Endothelial cell of umbilical vein (primary cell): ENCODE data around the gene FTO. TPM values are rescaled to one million over a fixed set of nuclear protein-coding genes. Genes with fewer than 3 reads are reported as not detected.

ENCODE experiments used
- BruUV-seq: library from RNA; stranded (reverse); fragments of 400-500 nt; replicated peaks from 2 replicates; lab custom pipeline; 2021; lab: Mats Ljungman, UMichigan
- CTCF ChIA-PET: fragments of 300-600, 350-600 bp; sonication (Branson Sonifier 250); formaldehyde crosslinking; loops from one replicate; lab custom pipeline; 2021; ENCODE audit warnings: antibody characterized with exemption, inconsistent platforms; lab: Charles Lee
- POLR2A ChIA-PET: fragments of 300-600, 350-600 bp; sonication (Branson Sonifier 250); formaldehyde crosslinking; loops from one replicate; lab custom pipeline; 2021; ENCODE audit warnings: antibody characterized with exemption, inconsistent platforms; lab: Charles Lee
- DNase-seq: peaks from one replicate; pipeline ENCODE4 v3.0.0-alpha.2; 2011; ENCODE audit warnings: low read depth, low spot score
- FAIRE-seq: peaks from 2 replicates; lab custom pipeline; 2011; peaks lifted over from hg19 to GRCh38; lab: Jason Lieb, UNC
- H2AFZ ChIP-seq: 2 replicates; pipeline ENCODE4 v1.6.0; 2012; ENCODE audit warnings: low read depth, low read length, control low read depth, inconsistent platforms
- H3K27ac ChIP-seq: 2 replicates; pipeline ENCODE4 v1.5.1; 2011; ENCODE audit warnings: low read depth, mild to moderate bottlenecking, control low read depth, low read length, moderate library complexity; ENCODE audit not compliant: insufficient read depth
- H3K27me3 ChIP-seq, 2 experiments: 2 replicates each; pipeline versions ENCODE4 v1.6.0 to v1.6.1; 2011; ENCODE audit warnings: low read length in 2 of 2, mixed read lengths in 1 of 2; ENCODE audit not compliant: control insufficient read depth in 2 of 2, insufficient read depth in 2 of 2
- H3K36me3 ChIP-seq, 2 experiments: 2 replicates in 1 of 2; 3 replicates in 1 of 2; pipeline ENCODE4 v1.5.1; 2011; ENCODE audit warnings: low read length in 2 of 2, mild to moderate bottlenecking in 1 of 2, moderate library complexity in 1 of 2; ENCODE audit not compliant: control insufficient read depth in 2 of 2, insufficient read depth in 2 of 2; ENCODE audit errors: extremely low read depth in 1 of 2
- H3K4me1 ChIP-seq: 3 replicates; pipeline ENCODE4 v1.5.1; 2011; ENCODE audit warnings: mild to moderate bottlenecking, low read length; ENCODE audit not compliant: control insufficient read depth, insufficient read depth; ENCODE audit errors: extremely low read depth
- H3K4me2 ChIP-seq: 2 replicates; pipeline ENCODE4 v1.6.1; 2011; ENCODE audit warnings: low read length, control low read depth, mixed read lengths; ENCODE audit not compliant: insufficient read depth
- H3K4me3 ChIP-seq, 3 experiments: fragments of 200-600 bp in 1 of 3; sonication (generic), shearing (Covaris generic) in 1 of 3; replicated peaks in 1 of 3; 2 replicates each; pipeline ENCODE4 v1.5.1; 2011 to 2016; ENCODE audit warnings: control low read depth in 3 of 3, low read length in 3 of 3, mild to moderate bottlenecking in 2 of 3, inconsistent platforms in 1 of 3, low read depth in 1 of 3, moderate library complexity in 1 of 3; ENCODE audit not compliant: insufficient read depth in 1 of 3
- H3K79me2 ChIP-seq: 2 replicates; pipeline ENCODE4 v1.6.0; 2012; ENCODE audit warnings: low read length, inconsistent platforms; ENCODE audit not compliant: control insufficient read depth, insufficient read depth
- H3K9ac ChIP-seq: replicated peaks from 2 replicates; pipeline ENCODE3; 2011; ENCODE audit warnings: low read length, control low read depth; ENCODE audit not compliant: insufficient read depth; ENCODE audit errors: extremely low read depth
- H3K9me1 ChIP-seq: replicated peaks from 3 replicates; pipeline ENCODE4 v1.6.0; 2011; ENCODE audit warnings: mild to moderate bottlenecking, low read length; ENCODE audit not compliant: control insufficient read depth, insufficient read depth; ENCODE audit errors: extremely low read depth
- H3K9me3 ChIP-seq: replicated peaks from 2 replicates; pipeline ENCODE4 v1.5.1; 2012; ENCODE audit warnings: low read length, inconsistent platforms; ENCODE audit not compliant: control insufficient read depth, insufficient read depth
- H4K20me1 ChIP-seq: replicated peaks from 2 replicates; pipeline ENCODE3; 2011; ENCODE audit warnings: mild to moderate bottlenecking, low read length; ENCODE audit not compliant: control insufficient read depth, insufficient read depth; ENCODE audit errors: extremely low read depth
- EZH2 ChIP-seq: IDR thresholded peaks from 2 replicates; pipeline ENCODE4 v1.6.1; 2012; ENCODE audit warnings: borderline replicate concordance, low read depth, mild to moderate bottlenecking, moderate library complexity, low read length, inconsistent platforms; ENCODE audit not compliant: severe bottlenecking
- FOS ChIP-seq: IDR thresholded peaks from 2 replicates; pipeline ENCODE4 v1.6.1; 2011; ENCODE audit warnings: mild to moderate bottlenecking, low read length, moderate library complexity, borderline replicate concordance; ENCODE audit not compliant: insufficient read depth
- GATA2 ChIP-seq: IDR thresholded peaks from 2 replicates; pipeline ENCODE4 v1.7.0; 2011; ENCODE audit warnings: low read depth, mild to moderate bottlenecking, moderate library complexity, mixed read lengths, low read length; ENCODE audit not compliant: insufficient read length, insufficient read depth
- JUN ChIP-seq: IDR thresholded peaks from 2 replicates; pipeline ENCODE4 v1.6.1; 2011; ENCODE audit warnings: borderline replicate concordance, low read depth; ENCODE audit not compliant: insufficient read length, insufficient read depth
- MYC ChIP-seq: IDR thresholded peaks from one replicate; pipeline ENCODE4 v1.6.1; 2011; ENCODE audit warnings: mild to moderate bottlenecking, low read depth, low read length
- POLR2A ChIP-seq: IDR thresholded peaks from 2 replicates; pipeline ENCODE4 v1.6.1; 2012; ENCODE audit warnings: low read depth, mild to moderate bottlenecking, control low read depth, low read length
- POLR2AphosphoS5 ChIP-seq: IDR thresholded peaks from 2 replicates; pipeline ENCODE4 v1.6.1; 2012; ENCODE audit warnings: low read depth, mild to moderate bottlenecking, control low read depth, low read length, moderate library complexity; ENCODE audit not compliant: insufficient read depth
- dilution Hi-C: fragments of 300-500 bp; cut with MboI; formaldehyde crosslinking; loops from one replicate; pipeline ENCODE4 v1.15.0; 2019; ENCODE audit warnings: low sequenced_read_pairs; ENCODE audit not compliant: extremely low pct_ligation_motif_present
- intact Hi-C: fragments of 100-400 bp; cut with micrococcal nuclease; formaldehyde crosslinking; loops from one replicate; pipeline ENCODE4 v1.10.0; 2022
- polyA plus RNA-seq, 4 experiments: library from polyadenylated mRNA; depleted of rRNA in 3 of 4; stranded (reverse) in 3 of 4; unstranded in 1 of 4; fragments of >200 nt; gene quantifications; 2 replicates each; pipeline versions ENCODE4 v1.2.1 to v1.2.3, GENCODE V29; 2011 to 2012; ENCODE audit warnings: missing spikeins in 1 of 4
- total RNA-seq: library from RNA; stranded (reverse); gene quantifications from 2 replicates; pipeline ENCODE4 v1.2.3, GENCODE V29; 2021
- TF ChIP-seq, protein P1 (sequence below), 2 donors: IDR thresholded peaks; 1 replicate in 1 of 2; 2 replicates in 1 of 2; pipeline ENCODE4 v1.5.1; 2011; ENCODE audit warnings: low read length in 2 of 2, mild to moderate bottlenecking in 2 of 2, moderate library complexity in 2 of 2, control low read depth in 1 of 2, inconsistent platforms in 1 of 2, low read depth in 1 of 2; ENCODE audit not compliant: insufficient read depth in 1 of 2; ENCODE audit errors: extremely low read depth in 1 of 2
- TF ChIP-seq, protein P2 (sequence below): IDR thresholded peaks from 2 replicates; pipeline ENCODE4 v1.6.1; 2011; ENCODE audit not compliant: insufficient read depth, insufficient read length

The FTO gene
- total and polyA plus RNA-seq, 2 donors (not counting 3 experiments of a cell fraction or from before 2014, with no cell fraction given), result 48.6 to 87.1 TPM

GRCh38 chr16:53734908-53735307, 31.0 kb downstream of the FTO start:
- peaks cover 2% of the 10 kb centered on the region for H3K79me2 ChIP-seq
- intact Hi-C loops, result no loop called here
- no peaks in the 10 kb centered on the region for H3K9me3 ChIP-seq
- no peak overlapping the region for H3K4me2 ChIP-seq
- no peaks in the 10 kb centered on the region for H3K36me3 ChIP-seq
- no peak for DNase-seq
- H2AFZ ChIP-seq, result no peak overlapping the region
- H3K9ac ChIP-seq, result no peak overlapping the region
- H3K9me1 ChIP-seq, result no peaks in the 10 kb centered on the region
- no peak overlapping the region for H3K4me3 ChIP-seq
- BruUV-seq, result no TSS peak
- no peaks in the 10 kb centered on the region for H4K20me1 ChIP-seq
- H3K4me1 ChIP-seq, result no peaks in the 10 kb centered on the region
- ChIA-PET POLR2A (no interaction called here), CTCF (interaction anchor here (0.6 to 2.0 kb wide), 2 partner anchors 9 to 71 kb away, joined by 3 to 12 read pairs; no protein-coding TSS in a partner anchor)
- H3K27ac ChIP-seq, result no peak overlapping the region
- no peak for FAIRE-seq
- no peaks in the 10 kb centered on the region for H3K27me3 ChIP-seq
- no peak for TF ChIP-seq FOS
- TF ChIP-seq, protein P1, sequence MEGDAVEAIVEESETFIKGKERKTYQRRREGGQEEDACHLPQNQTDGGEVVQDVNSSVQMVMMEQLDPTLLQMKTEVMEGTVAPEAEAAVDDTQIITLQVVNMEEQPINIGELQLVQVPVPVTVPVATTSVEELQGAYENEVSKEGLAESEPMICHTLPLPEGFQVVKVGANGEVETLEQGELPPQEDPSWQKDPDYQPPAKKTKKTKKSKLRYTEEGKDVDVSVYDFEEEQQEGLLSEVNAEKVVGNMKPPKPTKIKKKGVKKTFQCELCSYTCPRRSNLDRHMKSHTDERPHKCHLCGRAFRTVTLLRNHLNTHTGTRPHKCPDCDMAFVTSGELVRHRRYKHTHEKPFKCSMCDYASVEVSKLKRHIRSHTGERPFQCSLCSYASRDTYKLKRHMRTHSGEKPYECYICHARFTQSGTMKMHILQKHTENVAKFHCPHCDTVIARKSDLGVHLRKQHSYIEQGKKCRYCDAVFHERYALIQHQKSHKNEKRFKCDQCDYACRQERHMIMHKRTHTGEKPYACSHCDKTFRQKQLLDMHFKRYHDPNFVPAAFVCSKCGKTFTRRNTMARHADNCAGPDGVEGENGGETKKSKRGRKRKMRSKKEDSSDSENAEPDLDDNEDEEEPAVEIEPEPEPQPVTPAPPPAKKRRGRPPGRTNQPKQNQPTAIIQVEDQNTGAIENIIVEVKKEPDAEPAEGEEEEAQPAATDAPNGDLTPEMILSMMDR (IDR thresholded peaks at IDR 0.05; ENCODE audit: extremely low read depth in 1 of 2, insufficient read depth in 1 of 2, low read depth in 1 of 2, low read length in 2 of 2), result no peak
- TF ChIP-seq, protein P2, sequence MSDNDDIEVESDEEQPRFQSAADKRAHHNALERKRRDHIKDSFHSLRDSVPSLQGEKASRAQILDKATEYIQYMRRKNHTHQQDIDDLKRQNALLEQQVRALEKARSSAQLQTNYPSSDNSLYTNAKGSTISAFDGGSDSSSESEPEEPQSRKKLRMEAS, result no peak
- TF ChIP-seq MYC, result no peak
- TF ChIP-seq JUN, result no peak
- TF ChIP-seq EZH2, result no peak
- TF ChIP-seq GATA2, result no peak
- no peak for TF ChIP-seq POLR2A
- TF ChIP-seq POLR2AphosphoS5, result no peak
- dilution Hi-C loops, result no loop called here
